IPS DF 4.7 (cell line): Measurements from ENCODE around the gene SAE1.
A peak's percentile ranks its signal among the peaks of the same experiment; 100 is the strongest.
"Not testable (repeated sequence)": the region's sequence is repeated elsewhere in the genome, so short reads cannot be mapped to it uniquely, and the experiment has no call there.

Source experiments
- DNase-seq: peaks from one replicate; pipeline ENCODE4 v3.0.0-alpha.2; 2013; ENCODE audit warnings: low spot score; ENCODE audit errors: extremely low read depth

Gene SAE1

GRCh38 chr19:47130120-47130588 lies 481 bp upstream of the SAE1 start:
- DNase-seq = no peak

DNA sequence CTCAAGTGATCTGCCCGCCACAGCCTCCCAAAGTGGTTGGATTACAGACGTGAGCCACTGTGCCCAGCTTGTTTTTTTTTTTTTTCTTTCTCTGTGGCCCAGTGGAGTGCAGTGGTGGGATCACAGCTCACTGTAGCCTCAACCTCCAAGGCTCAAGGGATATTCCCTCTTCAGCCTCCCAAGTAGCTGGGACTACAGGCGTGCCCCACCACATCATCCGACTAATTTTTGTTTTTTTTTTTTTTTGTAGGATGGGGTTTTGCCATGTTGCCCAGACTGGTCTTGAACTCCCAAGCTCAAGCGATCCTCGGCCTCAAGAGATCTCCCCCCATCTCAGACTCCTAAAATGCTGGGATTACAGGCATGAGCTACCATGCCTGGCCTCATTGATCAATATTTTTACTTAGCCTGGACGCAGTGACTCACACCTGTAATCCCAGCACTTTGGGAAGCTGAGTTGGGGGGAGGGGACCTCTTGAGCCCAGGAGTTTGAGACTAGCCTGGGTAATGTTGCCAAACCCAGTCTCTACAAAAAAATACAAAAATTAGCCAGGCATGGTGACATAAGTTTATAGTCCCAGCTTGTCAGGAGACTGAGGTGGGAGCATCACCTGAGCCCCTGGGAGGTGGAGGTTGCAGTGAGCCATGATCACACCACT lies 1.7 kb downstream of the SAE1 start:
- no peak for DNase-seq

DNA sequence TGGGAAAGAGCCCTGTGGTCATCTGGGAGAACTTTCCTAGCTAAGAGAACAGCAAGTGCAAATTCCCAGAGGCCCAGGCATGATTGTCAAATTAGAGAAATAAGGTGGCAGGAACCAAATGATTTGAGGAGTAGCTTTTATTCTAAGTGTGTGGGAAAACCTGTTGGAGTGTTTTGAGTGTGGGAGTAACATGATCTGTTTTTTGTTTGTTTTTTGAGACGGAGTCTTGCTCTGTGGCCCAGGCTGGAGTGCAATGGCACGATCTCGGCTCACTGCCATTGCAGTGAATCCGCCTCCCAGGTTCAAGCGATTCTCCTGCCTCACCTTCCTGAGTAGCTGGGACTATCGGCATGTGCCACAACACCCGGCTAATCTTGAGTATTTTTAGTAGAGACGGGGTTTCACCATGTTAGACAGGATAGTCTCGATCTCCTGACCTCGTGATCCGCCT lies 2.4 kb downstream of the SAE1 start:
- no peak for DNase-seq

DNA sequence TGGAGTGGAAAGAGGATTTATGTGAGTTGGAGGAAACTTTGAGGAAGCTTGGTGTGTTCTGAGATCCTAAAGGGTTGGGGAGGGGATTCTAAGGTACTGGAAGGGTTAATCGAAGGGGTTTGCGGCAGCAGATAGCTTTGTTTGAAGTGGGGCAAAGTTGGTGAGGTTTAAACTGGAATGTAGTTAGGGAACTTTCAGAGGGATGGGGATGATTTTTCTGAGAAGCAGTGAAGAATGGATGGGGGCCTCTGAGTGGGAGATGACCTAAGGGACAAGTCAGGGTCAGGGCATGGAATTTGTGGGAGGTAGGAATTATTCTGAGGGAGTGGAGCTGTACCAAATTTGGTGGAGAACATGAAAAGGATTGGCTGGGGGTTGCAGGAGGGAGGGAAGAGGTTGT lies 3.9 kb downstream of the SAE1 start:
- DNase-seq = no peak

- no peak for DNase-seq
These were observed 4.5 kb downstream of the SAE1 start for GRCh38 chr19:47135156-47135555.

- DNase-seq = not testable (repeated sequence)
These were observed 10.6 kb downstream of the SAE1 start for GRCh38 chr19:47141252-47141651.

GRCh38 chr19:47141695-47142094 lies 11.1 kb downstream of the SAE1 start:
- DNase-seq = no peak

DNA sequence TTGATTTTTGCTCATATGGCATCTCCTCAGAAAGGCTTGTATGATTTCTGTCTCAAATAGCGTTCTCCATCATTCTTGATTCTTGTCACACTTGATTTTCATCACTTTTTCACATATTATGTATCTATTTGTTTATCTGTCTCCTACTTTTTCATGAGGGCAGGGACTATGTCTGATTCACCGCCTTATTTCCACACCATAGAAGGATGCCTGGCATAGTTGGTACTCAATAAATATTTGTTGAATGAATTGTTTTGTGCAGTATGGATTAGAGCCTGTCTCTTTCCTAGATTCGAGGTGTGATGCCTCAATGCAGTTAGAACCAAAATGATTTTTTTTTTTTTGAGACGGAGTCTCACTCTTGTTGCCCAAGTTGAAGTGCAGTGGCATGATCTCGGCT lies 12.1 kb downstream of the SAE1 start:
- DNase-seq = no peak

DNA sequence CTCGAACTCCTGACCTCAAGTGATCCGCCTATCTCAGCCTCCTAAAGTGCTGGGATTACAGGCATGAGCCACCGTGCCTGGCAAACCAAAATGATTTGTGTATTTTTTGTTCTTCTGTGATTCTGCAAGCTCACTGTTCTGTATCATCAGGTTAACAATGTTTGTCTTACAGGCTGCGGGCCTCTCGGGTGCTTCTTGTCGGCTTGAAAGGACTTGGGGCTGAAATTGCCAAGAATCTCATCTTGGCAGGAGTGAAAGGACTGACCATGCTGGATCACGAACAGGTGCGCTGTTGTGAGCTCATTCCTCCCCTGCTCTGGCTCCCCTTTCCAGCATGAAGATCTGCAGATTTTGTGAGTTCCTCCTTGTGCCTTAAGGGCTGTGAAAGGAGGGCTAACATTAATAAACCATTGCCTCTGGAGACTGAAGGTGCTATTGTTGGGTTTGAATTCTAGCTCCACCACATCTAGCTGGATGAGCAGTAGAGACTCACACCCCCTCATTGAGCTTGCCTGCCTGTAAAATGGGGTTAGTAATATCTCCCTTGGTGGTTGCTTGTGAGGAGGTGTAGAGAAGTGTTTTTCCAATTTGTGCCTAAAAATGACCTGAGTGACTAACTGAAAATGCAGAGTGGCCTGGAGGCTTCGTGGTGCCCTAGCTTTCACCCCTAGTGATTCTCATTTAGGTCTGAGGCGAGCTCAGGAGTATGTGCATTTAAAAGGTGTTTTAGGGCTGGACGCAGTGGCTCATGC lies 12.9 kb downstream of the SAE1 start:
- DNase-seq = no peak

GRCh38 chr19:47144630-47145029 lies 14.0 kb downstream of the SAE1 start:
- no peak for DNase-seq

GRCh38 chr19:47145639-47146486 lies 15.2 kb downstream of the SAE1 start:
- no peak for DNase-seq

GRCh38 chr19:47146920-47147319 lies 16.3 kb downstream of the SAE1 start:
- no peak for DNase-seq

DNA sequence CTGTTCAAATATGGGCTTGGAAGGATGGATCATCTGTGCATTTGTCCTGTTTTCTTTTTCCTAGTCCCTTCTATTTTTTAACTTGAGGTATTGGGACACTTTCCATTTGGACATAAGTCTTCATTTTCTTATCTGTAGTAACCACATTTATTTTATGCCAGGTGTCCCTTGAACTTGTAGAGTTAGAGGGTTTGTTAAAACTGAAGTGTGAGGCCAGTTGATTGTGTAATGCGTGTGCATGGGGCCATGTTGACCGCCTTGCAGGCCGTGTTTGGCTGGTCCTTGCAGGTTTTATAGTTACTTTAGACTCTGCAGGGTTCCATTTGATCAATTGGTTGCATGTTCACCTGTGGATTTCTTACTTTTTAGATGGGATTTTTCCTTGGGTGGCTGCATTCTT lies 21.0 kb downstream of the SAE1 start:
- no peak for DNase-seq

- no peak for DNase-seq
These were observed 21.6 kb downstream of the SAE1 start for GRCh38 chr19:47152205-47152604.

- DNase-seq = no peak
These were observed 22.0 kb downstream of the SAE1 start for GRCh38 chr19:47152632-47153031.

GRCh38 chr19:47153266-47153665 lies 22.6 kb downstream of the SAE1 start:
- DNase-seq = no peak

DNA sequence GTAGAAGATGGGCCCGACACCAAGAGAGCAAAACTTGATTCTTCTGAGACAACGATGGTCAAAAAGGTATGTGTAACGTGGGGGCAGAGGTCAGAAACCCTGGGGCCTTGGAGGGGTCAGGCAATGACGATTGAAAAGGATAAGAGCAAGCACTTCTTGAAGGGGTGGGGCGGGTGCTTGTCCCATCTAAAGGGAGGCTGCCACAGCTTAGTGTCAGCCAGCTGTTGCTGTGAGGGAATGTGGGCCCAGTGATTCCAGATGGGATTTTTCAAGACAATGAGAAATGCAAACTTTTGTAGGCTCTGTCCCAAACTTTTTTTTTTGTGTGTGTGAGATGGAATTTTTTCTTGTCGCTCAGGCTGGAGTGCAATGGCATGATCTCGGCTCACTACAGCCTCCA lies 24.5 kb downstream of the SAE1 start:
- DNase-seq = no peak

GRCh38 chr19:47156861-47157430 lies 26.3 kb downstream of the SAE1 start:
- DNase-seq = no peak

GRCh38 chr19:47157431-47158321 lies 27.0 kb downstream of the SAE1 start:
- DNase-seq = peak; percentile 74

DNA sequence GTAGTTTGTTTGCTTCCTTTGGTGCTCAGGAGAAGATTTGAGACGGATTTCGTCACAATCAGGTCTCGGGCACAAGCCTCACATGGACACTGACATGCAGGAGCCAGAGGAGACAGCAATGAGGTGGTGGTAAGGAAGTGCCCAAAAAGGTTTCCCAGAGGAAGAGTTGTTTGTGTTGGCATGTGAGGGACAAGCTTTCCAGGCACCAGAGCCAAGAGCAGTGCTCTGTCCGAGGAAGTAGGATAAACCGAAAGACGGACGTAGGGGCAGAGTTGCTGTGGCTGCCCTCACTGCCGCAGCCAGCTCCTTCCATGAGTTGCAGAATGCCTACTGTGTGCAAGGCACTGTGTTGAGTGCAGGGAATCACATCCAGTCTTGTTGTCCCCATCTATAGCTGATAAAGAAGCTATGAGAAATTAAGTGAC lies 27.7 kb downstream of the SAE1 start:
- no peak for DNase-seq
